Activated CD4-positive, alpha-beta T cell treated with anti-CD3 and anti-CD28 coated beads, Interleukin-2, amount 50 U/mL, for 16 hours (primary cell): ENCODE data around the gene ZNHIT3.
"Not testable (repeated sequence)": the region's sequence is repeated elsewhere in the genome, so short reads cannot be mapped to it uniquely, and the experiment has no call there.

Experiments used
- DNase-seq: peaks from one replicate; pipeline ENCODE4 v3.0.0-alpha.2; 2020

The ZNHIT3 gene

GRCh38 chr17:36485027-36485426 lies 1.5 kb upstream of the ZNHIT3 start:
- no peak for DNase-seq

GRCh38 chr17:36485805-36486203 lies 677 bp upstream of the ZNHIT3 start:
- no peak for DNase-seq

- DNase-seq: no peak
Measured at GRCh38 chr17:36493956-36494355, 7.5 kb downstream of the ZNHIT3 start.

- no peak for DNase-seq
Measured at GRCh38 chr17:36494674-36495073, 8.2 kb downstream of the ZNHIT3 start.

- DNase-seq: no peak
Measured at GRCh38 chr17:36495076-36495578, 8.6 kb downstream of the ZNHIT3 start.

- DNase-seq: no peak
Measured at GRCh38 chr17:36496018-36496789, 9.7 kb downstream of the ZNHIT3 start.

GRCh38 chr17:36498155-36498554 lies 11.7 kb downstream of the ZNHIT3 start:
- DNase-seq: no peak

GRCh38 chr17:36498560-36499300 lies 12.2 kb downstream of the ZNHIT3 start:
- DNase-seq: no peak

GRCh38 chr17:36500745-36501225 lies 14.3 kb downstream of the ZNHIT3 start:
- no peak for DNase-seq

- no peak for DNase-seq
Measured at GRCh38 chr17:36501351-36501750, 14.9 kb downstream of the ZNHIT3 start.

- no peak for DNase-seq
Measured at GRCh38 chr17:36501963-36502362, 15.5 kb downstream of the ZNHIT3 start.

- DNase-seq: no peak
Measured at GRCh38 chr17:36503456-36504155, 17.1 kb downstream of the ZNHIT3 start.

GRCh38 chr17:36504156-36504545 lies 17.7 kb downstream of the ZNHIT3 start:
- no peak for DNase-seq

GRCh38 chr17:36505171-36505570 lies 18.7 kb downstream of the ZNHIT3 start:
- DNase-seq: no peak

GRCh38 chr17:36506249-36506826 lies 19.9 kb downstream of the ZNHIT3 start:
- DNase-seq: no peak

GRCh38 chr17:36506831-36507230 lies 20.4 kb downstream of the ZNHIT3 start:
- no peak for DNase-seq

- no peak for DNase-seq
Measured at GRCh38 chr17:36507266-36507665, 20.8 kb downstream of the ZNHIT3 start.

GRCh38 chr17:36508439-36508838 lies 22.0 kb downstream of the ZNHIT3 start:
- not testable (repeated sequence) for DNase-seq

GRCh38 chr17:36509272-36509985 lies 22.9 kb downstream of the ZNHIT3 start:
- DNase-seq: no peak

GRCh38 chr17:36510636-36511035 lies 24.2 kb downstream of the ZNHIT3 start:
- no peak for DNase-seq

GRCh38 chr17:36511216-36511615 lies 24.7 kb downstream of the ZNHIT3 start:
- no peak for DNase-seq

- DNase-seq: no peak
Measured at GRCh38 chr17:36512641-36513040, 26.2 kb downstream of the ZNHIT3 start.
